ENCODE results near the gene PTGS1.

GRCh38 chr9:122378236-122378635, 7.4 kb downstream of the PTGS1 start:
- TF ChIP-seq, protein P1, sequence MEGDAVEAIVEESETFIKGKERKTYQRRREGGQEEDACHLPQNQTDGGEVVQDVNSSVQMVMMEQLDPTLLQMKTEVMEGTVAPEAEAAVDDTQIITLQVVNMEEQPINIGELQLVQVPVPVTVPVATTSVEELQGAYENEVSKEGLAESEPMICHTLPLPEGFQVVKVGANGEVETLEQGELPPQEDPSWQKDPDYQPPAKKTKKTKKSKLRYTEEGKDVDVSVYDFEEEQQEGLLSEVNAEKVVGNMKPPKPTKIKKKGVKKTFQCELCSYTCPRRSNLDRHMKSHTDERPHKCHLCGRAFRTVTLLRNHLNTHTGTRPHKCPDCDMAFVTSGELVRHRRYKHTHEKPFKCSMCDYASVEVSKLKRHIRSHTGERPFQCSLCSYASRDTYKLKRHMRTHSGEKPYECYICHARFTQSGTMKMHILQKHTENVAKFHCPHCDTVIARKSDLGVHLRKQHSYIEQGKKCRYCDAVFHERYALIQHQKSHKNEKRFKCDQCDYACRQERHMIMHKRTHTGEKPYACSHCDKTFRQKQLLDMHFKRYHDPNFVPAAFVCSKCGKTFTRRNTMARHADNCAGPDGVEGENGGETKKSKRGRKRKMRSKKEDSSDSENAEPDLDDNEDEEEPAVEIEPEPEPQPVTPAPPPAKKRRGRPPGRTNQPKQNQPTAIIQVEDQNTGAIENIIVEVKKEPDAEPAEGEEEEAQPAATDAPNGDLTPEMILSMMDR (IDR thresholded peaks at IDR 0.05): no peak
- TF ChIP-seq EZH2 (IDR thresholded peaks at IDR 0.05; ENCODE audit: borderline replicate concordance, insufficient read depth, low read depth, low read length, poor library complexity, severe bottlenecking): no peak
